Endodermal cell (in vitro differentiated cells): Measurements from ENCODE around the gene CERKL. TPM values are rescaled to one million over a fixed set of nuclear protein-coding genes. Genes with fewer than 3 reads are reported as not detected.

Source experiments
- DNase-seq: peaks from one replicate; pipeline ENCODE4 v3.0.0-alpha.2; 2017
- H3K27ac ChIP-seq: 2 replicates; pipeline ENCODE4 v1.5.1; 2013; ENCODE audit warnings: mild to moderate bottlenecking, low read depth, low read length, moderate library complexity
- H3K27me3 ChIP-seq: 2 replicates; pipeline ENCODE4 v1.6.1; 2013; ENCODE audit warnings: mild to moderate bottlenecking, low read length, moderate library complexity; ENCODE audit not compliant: insufficient read depth, control insufficient read depth, poor library complexity, severe bottlenecking
- H3K36me3 ChIP-seq: 2 replicates; pipeline ENCODE4 v1.7.0; 2013; ENCODE audit warnings: mild to moderate bottlenecking, low read length, moderate library complexity; ENCODE audit not compliant: control insufficient read depth, insufficient read depth
- H3K4me1 ChIP-seq: one replicate; pipeline ENCODE4 v1.7.0; 2013; ENCODE audit warnings: low read length; ENCODE audit not compliant: control insufficient read depth, insufficient read depth
- H3K4me3 ChIP-seq: 2 replicates; pipeline ENCODE4 v1.5.1; 2013; ENCODE audit warnings: mild to moderate bottlenecking, low read length, moderate library complexity
- H3K9ac ChIP-seq: 2 replicates; pipeline ENCODE4 v1.6.1; 2013; ENCODE audit warnings: mild to moderate bottlenecking, low read length, moderate library complexity; ENCODE audit not compliant: poor library complexity, severe bottlenecking; ENCODE audit errors: extremely low read depth
- H3K9me3 ChIP-seq: 2 replicates; pipeline ENCODE4 v1.6.1; 2013; ENCODE audit warnings: mild to moderate bottlenecking, low read length, moderate library complexity; ENCODE audit not compliant: control insufficient read depth
- H3K27ac Mint-ChIP-seq: 2 replicates; pipeline ENCODE4 v1.8.0; 2020; ENCODE audit warnings: mixed read lengths
- H3K27me3 Mint-ChIP-seq: 2 replicates; pipeline ENCODE4 v1.8.0; 2021; ENCODE audit warnings: mild to moderate bottlenecking, mixed read lengths; ENCODE audit not compliant: insufficient read depth
- H3K36me3 Mint-ChIP-seq: 2 replicates; pipeline ENCODE4 v1.8.0; 2020; ENCODE audit warnings: low read depth, mixed read lengths
- H3K4me1 Mint-ChIP-seq: 2 replicates; pipeline ENCODE4 v1.8.0; 2020; ENCODE audit warnings: mixed read lengths
- H3K4me3 Mint-ChIP-seq: 2 replicates; pipeline ENCODE4 v1.8.0; 2020; ENCODE audit warnings: mild to moderate bottlenecking, moderate library complexity, mixed read lengths
- H3K9me3 Mint-ChIP-seq: 2 replicates; pipeline ENCODE4 v1.8.0; 2020; ENCODE audit warnings: mild to moderate bottlenecking, mixed read lengths
- CTCF ChIP-seq: fragments of 200-600 bp; sonication (generic); conservative IDR thresholded peaks from 2 replicates; pipeline ENCODE4 v1.5.0; 2021; ENCODE audit warnings: antibody characterized with exemption, mild to moderate bottlenecking
- whole genome bisulfite sequencing, 2 experiments: methylation state at CpG; one replicate each; pipeline versions ENCODE4 v1.1.5 to v1.1.7; 2013; ENCODE audit warnings: missing lambda C conversion rate in 2 of 2, mixed read lengths in 1 of 2; ENCODE audit not compliant: insufficient coverage in 1 of 2, insufficient read length in 1 of 2; 5-methylcytosine and 5-hydroxymethylcytosine counted together
- total RNA-seq, 2 donors: library from RNA; stranded (reverse); fragmentation: NEBNext Ultra II Directional in 1 of 2; extraction: Animal tissue kit (Norgen Biotek cat#: 25700) in 1 of 2; gene quantifications; 2 replicates in 1 of 2; 3 replicates in 1 of 2; pipeline ENCODE4 v1.2.1, GENCODE V29; 2021

The CERKL gene
- total RNA-seq, 2 donors from 2014 or later: 0.20 to 0.31 TPM

- WGBS, 2 experiments: 37 to 43% methylated on average over 1 to 4 of the region's 4 CpGs
- H3K27me3 Mint-ChIP-seq: peaks cover 20% of the 10 kb centered on the region
- DNase-seq: no peak
- Histone ChIP-seq H3K4me1 (peaks cover 3% of the 10 kb centered on the region), H3K4me3 (no peak overlapping the region), H3K9ac (no peak overlapping the region), H3K9me3 (no peaks in the 10 kb centered on the region), H3K27ac (no peak overlapping the region), H3K36me3 (no peaks in the 10 kb centered on the region), H3K27me3 (peaks cover 63% of the 10 kb centered on the region)
- H3K4me1 Mint-ChIP-seq: peaks cover 17% of the 10 kb centered on the region
- TF ChIP-seq CTCF: peak; percentile 81
- H3K4me3 Mint-ChIP-seq: no peak overlapping the region
- H3K36me3 Mint-ChIP-seq: no peaks in the 10 kb centered on the region
- H3K9me3 Mint-ChIP-seq: no peaks in the 10 kb centered on the region
- H3K27ac Mint-ChIP-seq: no peak overlapping the region
Observed at GRCh38 chr2:181573140-181573736, 83.7 kb downstream of the CERKL start.

GRCh38 chr2:181570833-181571661 is 85.9 kb downstream of the CERKL start:
- H3K9me3 Mint-ChIP-seq: no peaks in the 10 kb centered on the region
- H3K4me1 ChIP-seq: peaks cover 7% of the 10 kb centered on the region
- H3K4me3 ChIP-seq: no peak overlapping the region
- no peak overlapping the region for H3K27ac Mint-ChIP-seq
- H3K27me3 Mint-ChIP-seq: peaks cover 20% of the 10 kb centered on the region
- 94 to 100% methylated on average over 2 to 4 of the region's 4 CpGs for WGBS, 2 experiments
- H3K27ac ChIP-seq: no peak overlapping the region
- H3K36me3 ChIP-seq: no peaks in the 10 kb centered on the region
- peaks cover 21% of the 10 kb centered on the region for H3K4me1 Mint-ChIP-seq
- no peaks in the 10 kb centered on the region for H3K9me3 ChIP-seq
- no peak for DNase-seq
- TF ChIP-seq CTCF: peak; percentile 44
- H3K36me3 Mint-ChIP-seq: no peaks in the 10 kb centered on the region
- H3K9ac ChIP-seq: no peak overlapping the region
- no peak overlapping the region for H3K4me3 Mint-ChIP-seq
- H3K27me3 ChIP-seq: peaks cover 43% of the 10 kb centered on the region

- no peaks in the 10 kb centered on the region for H3K36me3 ChIP-seq
- no peak overlapping the region for H3K4me3 ChIP-seq
- no peak overlapping the region for H3K27ac ChIP-seq
- Mint-ChIP-seq H3K27me3 (peaks cover 20% of the 10 kb centered on the region), H3K9me3 (no peaks in the 10 kb centered on the region), H3K4me3 (no peak overlapping the region), H3K4me1 (peaks cover 21% of the 10 kb centered on the region), H3K27ac (no peak overlapping the region), H3K36me3 (no peaks in the 10 kb centered on the region)
- WGBS, 2 experiments: 90% methylated on average over 2 of the region's 2 CpGs
- H3K27me3 ChIP-seq: peaks cover 33% of the 10 kb centered on the region
- peaks cover 7% of the 10 kb centered on the region for H3K4me1 ChIP-seq
- no peak for DNase-seq
- no peak for TF ChIP-seq CTCF
- H3K9me3 ChIP-seq: no peaks in the 10 kb centered on the region
- no peak overlapping the region for H3K9ac ChIP-seq
Observed at GRCh38 chr2:181570059-181570458, 86.8 kb downstream of the CERKL start.
